K562 (cell line): ENCODE measurements around the gene TRA2B. TPM values are rescaled to one million over a fixed set of nuclear protein-coding genes. Genes with fewer than 3 reads are reported as not detected.
A peak's percentile ranks its signal among the peaks of the same experiment; 100 is the strongest.

Source experiments
- KDM2B ChIP-seq: fragments of 250-450 bp; sonication (Bioruptor Pico); IDR thresholded peaks from 2 replicates; pipeline ENCODE4 v1.8.0; 2021; ENCODE audit warnings: mild to moderate bottlenecking, moderate library complexity
- MYNN ChIP-seq, 2 experiments: sonication (generic); formaldehyde crosslinking in 1 of 2; IDR thresholded peaks; 2 replicates each; pipeline versions ENCODE4 v1.5.0 to v1.6.1; 2016 to 2020; ENCODE audit warnings: antibody characterized with exemption in 1 of 2, missing genetic modification reagents in 1 of 2
- NONO ChIP-seq, 2 experiments: fragments of 200-400 bp in 1 of 2; fragments of 450-650 bp in 1 of 2; formaldehyde crosslinking in 1 of 2; IDR thresholded peaks; 2 replicates each; pipeline ENCODE4 v1.6.1; 2017; ENCODE audit warnings: low read depth in 2 of 2, mild to moderate bottlenecking in 2 of 2, moderate library complexity in 2 of 2, low read length in 1 of 2
- RBM34 ChIP-seq: fragments of 200-400 bp; formaldehyde crosslinking; IDR thresholded peaks from 2 replicates; pipeline ENCODE4 v1.6.1; 2018; ENCODE audit warnings: low read length, borderline replicate concordance; ENCODE audit not compliant: insufficient read depth
- TRIM24 ChIP-seq, 2 experiments: fragments of 450-650 bp; IDR thresholded peaks; 2 replicates each; pipeline ENCODE4 v1.6.1; 2016
- ZNF23 ChIP-seq: fragments of 250-450 bp; sonication (Bioruptor Pico); IDR thresholded peaks from 2 replicates; pipeline ENCODE4 v1.4.0; 2020; ENCODE audit warnings: mild to moderate bottlenecking
- ZNF764 ChIP-seq: fragments of 250-450 bp; sonication (Bioruptor Pico); IDR thresholded peaks from 2 replicates; pipeline ENCODE4 v1.4.0; 2020; ENCODE audit warnings: low read depth, mild to moderate bottlenecking, moderate library complexity
- polyA plus RNA-seq, 8 experiments: library from polyadenylated mRNA; depleted of rRNA in 4 of 8; stranded (reverse) in 5 of 8; unstranded in 3 of 8; fragments of >200 nt; fragmentation: Nextera tagmentation in 2 of 8; fragmentation: Illumina TruSeq in 1 of 8; extraction: Ambion mirVana in 2 of 8; extraction: Trizol in 1 of 8; gene quantifications; 2 replicates each; pipeline versions ENCODE4 v1.2.1 to v1.2.3, GENCODE V29; 2011 to 2014; ENCODE audit warnings: inconsistent platforms in 1 of 8, missing spikeins in 1 of 8
- total RNA-seq, 7 experiments: library from RNA; depleted of rRNA in 6 of 7; stranded (reverse); fragments of >200 nt in 6 of 7; fragmentation: Illumina TruSeq in 2 of 7; extraction: Trizol in 2 of 7; gene quantifications; 2 replicates each; pipeline versions ENCODE4 v1.2.1 to v1.2.3, GENCODE V29; 2011 to 2021; ENCODE audit warnings: low replicate concordance in 1 of 7
- TF ChIP-seq, protein P1 (sequence below): sonication (generic); formaldehyde crosslinking; IDR thresholded peaks from 2 replicates; pipeline ENCODE4 v1.8.0; 2022; ENCODE audit warnings: mild to moderate bottlenecking, missing genetic modification reagents
- TF ChIP-seq, protein P2 (sequence below): fragments of 450-650 bp; IDR thresholded peaks from 2 replicates; pipeline ENCODE4 v1.6.1; 2016; ENCODE audit warnings: low read depth
- TF ChIP-seq, protein P3 (sequence below): fragments of 450-650 bp; IDR thresholded peaks from 2 replicates; pipeline ENCODE4 v1.7.1; 2018; ENCODE audit warnings: mild to moderate bottlenecking, low read depth; ENCODE audit not compliant: partially characterized antibody

Gene TRA2B
- total and polyA plus RNA-seq, 9 of the 15 experiments (the other 6 are each of a cell fraction or from before 2014, with no cell fraction given) = 105 to 411 (median 278) TPM

GRCh38 chr3:185912929-185913901, 24.6 kb downstream of the TRA2B start (continued):
- no peak for TF ChIP-seq RBM34
- TF ChIP-seq, protein P1, sequence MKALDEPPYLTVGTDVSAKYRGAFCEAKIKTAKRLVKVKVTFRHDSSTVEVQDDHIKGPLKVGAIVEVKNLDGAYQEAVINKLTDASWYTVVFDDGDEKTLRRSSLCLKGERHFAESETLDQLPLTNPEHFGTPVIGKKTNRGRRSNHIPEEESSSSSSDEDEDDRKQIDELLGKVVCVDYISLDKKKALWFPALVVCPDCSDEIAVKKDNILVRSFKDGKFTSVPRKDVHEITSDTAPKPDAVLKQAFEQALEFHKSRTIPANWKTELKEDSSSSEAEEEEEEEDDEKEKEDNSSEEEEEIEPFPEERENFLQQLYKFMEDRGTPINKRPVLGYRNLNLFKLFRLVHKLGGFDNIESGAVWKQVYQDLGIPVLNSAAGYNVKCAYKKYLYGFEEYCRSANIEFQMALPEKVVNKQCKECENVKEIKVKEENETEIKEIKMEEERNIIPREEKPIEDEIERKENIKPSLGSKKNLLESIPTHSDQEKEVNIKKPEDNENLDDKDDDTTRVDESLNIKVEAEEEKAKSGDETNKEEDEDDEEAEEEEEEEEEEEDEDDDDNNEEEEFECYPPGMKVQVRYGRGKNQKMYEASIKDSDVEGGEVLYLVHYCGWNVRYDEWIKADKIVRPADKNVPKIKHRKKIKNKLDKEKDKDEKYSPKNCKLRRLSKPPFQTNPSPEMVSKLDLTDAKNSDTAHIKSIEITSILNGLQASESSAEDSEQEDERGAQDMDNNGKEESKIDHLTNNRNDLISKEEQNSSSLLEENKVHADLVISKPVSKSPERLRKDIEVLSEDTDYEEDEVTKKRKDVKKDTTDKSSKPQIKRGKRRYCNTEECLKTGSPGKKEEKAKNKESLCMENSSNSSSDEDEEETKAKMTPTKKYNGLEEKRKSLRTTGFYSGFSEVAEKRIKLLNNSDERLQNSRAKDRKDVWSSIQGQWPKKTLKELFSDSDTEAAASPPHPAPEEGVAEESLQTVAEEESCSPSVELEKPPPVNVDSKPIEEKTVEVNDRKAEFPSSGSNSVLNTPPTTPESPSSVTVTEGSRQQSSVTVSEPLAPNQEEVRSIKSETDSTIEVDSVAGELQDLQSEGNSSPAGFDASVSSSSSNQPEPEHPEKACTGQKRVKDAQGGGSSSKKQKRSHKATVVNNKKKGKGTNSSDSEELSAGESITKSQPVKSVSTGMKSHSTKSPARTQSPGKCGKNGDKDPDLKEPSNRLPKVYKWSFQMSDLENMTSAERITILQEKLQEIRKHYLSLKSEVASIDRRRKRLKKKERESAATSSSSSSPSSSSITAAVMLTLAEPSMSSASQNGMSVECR (CRISPR knock-in tag) = no peak
- no peak for TF ChIP-seq KDM2B (CRISPR knock-in tag)
- no peak for TF ChIP-seq ZNF23 (CRISPR knock-in tag)
- TF ChIP-seq, protein P2, sequence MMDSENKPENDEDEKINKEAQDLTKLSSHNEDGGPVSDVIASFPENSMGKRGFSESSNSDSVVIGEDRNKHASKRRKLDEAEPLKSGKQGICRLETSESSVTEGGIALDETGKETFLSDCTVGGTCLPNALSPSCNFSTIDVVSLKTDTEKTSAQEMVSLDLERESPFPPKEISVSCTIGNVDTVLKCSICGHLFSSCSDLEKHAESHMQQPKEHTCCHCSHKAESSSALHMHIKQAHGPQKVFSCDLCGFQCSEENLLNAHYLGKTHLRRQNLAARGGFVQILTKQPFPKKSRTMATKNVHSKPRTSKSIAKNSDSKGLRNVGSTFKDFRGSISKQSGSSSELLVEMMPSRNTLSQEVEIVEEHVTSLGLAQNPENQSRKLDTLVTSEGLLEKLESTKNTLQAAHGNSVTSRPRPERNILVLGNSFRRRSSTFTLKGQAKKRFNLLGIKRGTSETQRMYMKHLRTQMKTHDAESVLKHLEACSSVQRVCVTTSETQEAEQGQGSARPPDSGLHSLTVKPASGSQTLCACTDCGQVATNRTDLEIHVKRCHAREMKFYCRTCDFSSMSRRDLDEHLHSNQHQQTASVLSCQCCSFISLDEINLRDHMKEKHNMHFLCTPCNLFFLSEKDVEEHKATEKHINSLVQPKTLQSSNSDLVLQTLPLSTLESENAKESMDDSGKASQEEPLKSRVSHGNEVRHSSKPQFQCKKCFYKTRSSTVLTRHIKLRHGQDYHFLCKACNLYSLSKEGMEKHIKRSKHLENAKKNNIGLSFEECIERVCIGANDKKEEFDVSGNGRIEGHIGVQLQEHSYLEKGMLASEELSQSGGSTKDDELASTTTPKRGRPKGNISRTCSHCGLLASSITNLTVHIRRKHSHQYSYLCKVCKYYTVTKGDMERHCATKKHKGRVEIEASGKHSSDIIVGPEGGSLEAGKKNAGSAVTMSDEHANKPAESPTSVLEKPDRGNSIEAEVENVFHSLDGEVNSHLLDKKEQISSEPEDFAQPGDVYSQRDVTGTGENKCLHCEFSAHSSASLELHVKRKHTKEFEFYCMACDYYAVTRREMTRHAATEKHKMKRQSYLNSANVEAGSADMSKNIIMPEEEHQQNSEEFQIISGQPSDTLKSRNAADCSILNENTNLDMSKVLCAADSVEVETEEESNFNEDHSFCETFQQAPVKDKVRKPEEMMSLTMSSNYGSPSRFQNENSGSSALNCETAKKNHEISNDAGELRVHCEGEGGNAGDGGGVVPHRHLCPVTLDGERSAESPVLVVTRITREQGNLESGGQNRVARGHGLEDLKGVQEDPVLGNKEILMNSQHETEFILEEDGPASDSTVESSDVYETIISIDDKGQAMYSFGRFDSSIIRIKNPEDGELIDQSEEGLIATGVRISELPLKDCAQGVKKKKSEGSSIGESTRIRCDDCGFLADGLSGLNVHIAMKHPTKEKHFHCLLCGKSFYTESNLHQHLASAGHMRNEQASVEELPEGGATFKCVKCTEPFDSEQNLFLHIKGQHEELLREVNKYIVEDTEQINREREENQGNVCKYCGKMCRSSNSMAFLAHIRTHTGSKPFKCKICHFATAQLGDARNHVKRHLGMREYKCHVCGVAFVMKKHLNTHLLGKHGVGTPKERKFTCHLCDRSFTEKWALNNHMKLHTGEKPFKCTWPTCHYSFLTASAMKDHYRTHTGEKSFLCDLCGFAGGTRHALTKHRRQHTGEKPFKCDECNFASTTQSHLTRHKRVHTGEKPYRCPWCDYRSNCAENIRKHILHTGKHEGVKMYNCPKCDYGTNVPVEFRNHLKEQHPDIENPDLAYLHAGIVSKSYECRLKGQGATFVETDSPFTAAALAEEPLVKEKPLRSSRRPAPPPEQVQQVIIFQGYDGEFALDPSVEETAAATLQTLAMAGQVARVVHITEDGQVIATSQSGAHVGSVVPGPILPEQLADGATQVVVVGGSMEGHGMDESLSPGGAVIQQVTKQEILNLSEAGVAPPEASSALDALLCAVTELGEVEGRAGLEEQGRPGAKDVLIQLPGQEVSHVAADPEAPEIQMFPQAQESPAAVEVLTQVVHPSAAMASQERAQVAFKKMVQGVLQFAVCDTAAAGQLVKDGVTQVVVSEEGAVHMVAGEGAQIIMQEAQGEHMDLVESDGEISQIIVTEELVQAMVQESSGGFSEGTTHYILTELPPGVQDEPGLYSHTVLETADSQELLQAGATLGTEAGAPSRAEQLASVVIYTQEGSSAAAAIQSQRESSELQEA = no peak
- TF ChIP-seq NONO (IDR thresholded peaks at IDR 0.05; ENCODE audit: low read depth in 2 of 2, low read length in 1 of 2) = no peak
- no peak for TF ChIP-seq ZNF764 (CRISPR knock-in tag)
- TF ChIP-seq TRIM24 (IDR thresholded peaks at IDR 0.05) = no peak
- 0 out of 2 replicates have a peak, but pooled peaks have one; percentile 16 for TF ChIP-seq MYNN (IDR thresholded peaks at IDR 0.05)
- no peak for TF ChIP-seq MYNN (CRISPR knock-in tag; IDR thresholded peaks at IDR 0.05)
- TF ChIP-seq, protein P3, sequence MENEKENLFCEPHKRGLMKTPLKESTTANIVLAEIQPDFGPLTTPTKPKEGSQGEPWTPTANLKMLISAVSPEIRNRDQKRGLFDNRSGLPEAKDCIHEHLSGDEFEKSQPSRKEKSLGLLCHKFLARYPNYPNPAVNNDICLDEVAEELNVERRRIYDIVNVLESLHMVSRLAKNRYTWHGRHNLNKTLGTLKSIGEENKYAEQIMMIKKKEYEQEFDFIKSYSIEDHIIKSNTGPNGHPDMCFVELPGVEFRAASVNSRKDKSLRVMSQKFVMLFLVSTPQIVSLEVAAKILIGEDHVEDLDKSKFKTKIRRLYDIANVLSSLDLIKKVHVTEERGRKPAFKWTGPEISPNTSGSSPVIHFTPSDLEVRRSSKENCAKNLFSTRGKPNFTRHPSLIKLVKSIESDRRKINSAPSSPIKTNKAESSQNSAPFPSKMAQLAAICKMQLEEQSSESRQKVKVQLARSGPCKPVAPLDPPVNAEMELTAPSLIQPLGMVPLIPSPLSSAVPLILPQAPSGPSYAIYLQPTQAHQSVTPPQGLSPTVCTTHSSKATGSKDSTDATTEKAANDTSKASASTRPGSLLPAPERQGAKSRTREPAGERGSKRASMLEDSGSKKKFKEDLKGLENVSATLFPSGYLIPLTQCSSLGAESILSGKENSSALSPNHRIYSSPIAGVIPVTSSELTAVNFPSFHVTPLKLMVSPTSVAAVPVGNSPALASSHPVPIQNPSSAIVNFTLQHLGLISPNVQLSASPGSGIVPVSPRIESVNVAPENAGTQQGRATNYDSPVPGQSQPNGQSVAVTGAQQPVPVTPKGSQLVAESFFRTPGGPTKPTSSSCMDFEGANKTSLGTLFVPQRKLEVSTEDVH = peak; percentile 71
